Epithelial cell of esophagus (primary cell): ENCODE measurements around the gene UBE3B.

ENCODE experiments used
- DNase-seq: peaks from one replicate; pipeline ENCODE4 v3.0.0; 2010; ENCODE audit warnings: low read depth
- H3K4me3 ChIP-seq: 2 replicates; pipeline ENCODE4 v1.5.1; 2011; ENCODE audit warnings: mild to moderate bottlenecking, low read length, control low read depth
- CTCF ChIP-seq: IDR thresholded peaks from 2 replicates; pipeline ENCODE4 v1.5.1; 2011; ENCODE audit warnings: low read depth, mild to moderate bottlenecking, low read length, control low read depth, inconsistent platforms; ENCODE audit not compliant: insufficient read depth; ENCODE audit errors: missing control alignments

Gene UBE3B

GRCh38 chr12:109494348-109494881 lies 17.0 kb downstream of the UBE3B start:
- H3K4me3 ChIP-seq, result no peak overlapping the region
- no peak for DNase-seq
- no peak for TF ChIP-seq CTCF

GRCh38 chr12:109495012-109495411 lies 17.6 kb downstream of the UBE3B start:
- DNase-seq, result no peak
- no peak for TF ChIP-seq CTCF
- H3K4me3 ChIP-seq, result no peak overlapping the region

GRCh38 chr12:109496306-109496705 lies 18.9 kb downstream of the UBE3B start:
- no peak for TF ChIP-seq CTCF
- no peak overlapping the region for H3K4me3 ChIP-seq
- no peak for DNase-seq

GRCh38 chr12:109497675-109498074 lies 20.2 kb downstream of the UBE3B start:
- H3K4me3 ChIP-seq, result no peak overlapping the region
- no peak for TF ChIP-seq CTCF
- DNase-seq, result peak; percentile 94

GRCh38 chr12:109500406-109501185 lies 23.2 kb downstream of the UBE3B start:
- no peak overlapping the region for H3K4me3 ChIP-seq
- no peak for DNase-seq
- TF ChIP-seq CTCF, result no peak

- no peak for TF ChIP-seq CTCF
Observed at GRCh38 chr12:109501299-109501698, 23.9 kb downstream of the UBE3B start.

GRCh38 chr12:109502332-109502731 lies 24.9 kb downstream of the UBE3B start:
- no peak for DNase-seq
- no peak for TF ChIP-seq CTCF
- H3K4me3 ChIP-seq, result no peak overlapping the region

More at GRCh38 chr12:109501299-109501698, 23.9 kb downstream of the UBE3B start:
- no peak overlapping the region for H3K4me3 ChIP-seq
- no peak for DNase-seq
